ENCODE data around the gene ARG2. TPM values are rescaled to one million over a fixed set of nuclear protein-coding genes. Genes with fewer than 3 reads are reported as not detected.
"Not testable (repeated sequence)": the region's sequence is repeated elsewhere in the genome, so short reads cannot be mapped to it uniquely, and the experiment has no call there.

Gene ARG2
- total RNA-seq, 2 donors from 2014 or later: 0.59 TPM; not detected in 1

GRCh38 chr14:67589204-67589770 lies 30.4 kb upstream of the ARG2 start:
- TF ChIP-seq CTCF (IDR thresholded peaks at IDR 0.05): no peak
- Histone ChIP-seq H3K27me3 (no peaks in the 10 kb centered on the region), H3K4me1 (no peaks in the 10 kb centered on the region), H3K9me3 (no peaks in the 10 kb centered on the region), H3K36me3 (peaks cover 49% of the 10 kb centered on the region), H3K4me3 (no peak overlapping the region), H3K27ac (no peak overlapping the region)
- no peak for DNase-seq (ENCODE audit: low spot score)

GRCh38 chr14:67593650-67594049 lies 26.1 kb upstream of the ARG2 start:
- not testable (repeated sequence) for H3K27me3 ChIP-seq; H3K9me3 ChIP-seq; DNase-seq (ENCODE audit: low spot score); H3K4me3 ChIP-seq; H3K4me1 ChIP-seq; H3K27ac ChIP-seq
- peaks cover 39% of the 10 kb centered on the region for H3K36me3 ChIP-seq

- no peak for TF ChIP-seq CTCF (IDR thresholded peaks at IDR 0.05)
- H3K9me3 ChIP-seq: no peaks in the 10 kb centered on the region
- H3K4me3 ChIP-seq: no peak overlapping the region
- no peaks in the 10 kb centered on the region for H3K27me3 ChIP-seq
- DNase-seq (ENCODE audit: low spot score): no peak
- peaks cover 0 to 10% of the 10 kb centered on the region in 2 donors for H3K4me1 ChIP-seq
- peaks cover 21% of the 10 kb centered on the region for H3K36me3 ChIP-seq
- H3K27ac ChIP-seq: no peak overlapping the region
Observed at GRCh38 chr14:67595392-67595791, 24.3 kb upstream of the ARG2 start.

- DNase-seq (ENCODE audit: low spot score): peak; percentile 84
- Histone ChIP-seq H3K36me3 (no peaks in the 10 kb centered on the region), H3K27ac (peak within 1 kb of the TSS; percentile 94 to 95), H3K4me3 (peak within 1 kb of the TSS; percentile 89 to 92), H3K9me3 (no peaks in the 10 kb centered on the region), H3K27me3 (no peaks in the 10 kb centered on the region), H3K4me1 (peaks cover 0 to 13% of the 10 kb centered on the region in 2 donors)
- peak in 1 of 2 donors; percentile 68 for TF ChIP-seq CTCF (IDR thresholded peaks at IDR 0.05)
Observed at GRCh38 chr14:67599698-67600561, 19.8 kb upstream of the ARG2 start, which contains the start of gene PIGH. TSS of gene PIGH (minus strand) at chr14:67600268. CDS start at chr14:67600203, 65 bp downstream.

- DNase-seq (ENCODE audit: low spot score): peak; percentile 51
- H3K9me3 ChIP-seq, H3K36me3 ChIP-seq, H3K27me3 ChIP-seq: not testable (repeated sequence)
- H3K27ac ChIP-seq: peak overlapping the region; percentile 94 to 95
- H3K4me1 ChIP-seq: peaks cover 0 to 13% of the 10 kb centered on the region in 2 donors
- peak overlapping the region; percentile 89 to 92 for H3K4me3 ChIP-seq
Observed at GRCh38 chr14:67600562-67600974, 19.2 kb upstream of the ARG2 start.

GRCh38 chr14:67602076-67602475 lies 17.6 kb upstream of the ARG2 start:
- no peak overlapping the region for H3K27ac ChIP-seq
- H3K9me3 ChIP-seq: no peaks in the 10 kb centered on the region
- no peak for DNase-seq (ENCODE audit: low spot score)
- H3K4me1 ChIP-seq: peaks cover 0 to 13% of the 10 kb centered on the region in 2 donors
- no peaks in the 10 kb centered on the region for H3K36me3 ChIP-seq
- no peaks in the 10 kb centered on the region for H3K27me3 ChIP-seq
- no peak overlapping the region for H3K4me3 ChIP-seq
- TF ChIP-seq CTCF (IDR thresholded peaks at IDR 0.05): no peak
